Stimulated activated CD4-positive, alpha-beta T cell treated with anti-CD3 and anti-CD28 coated beads, Interleukin-1b, Interleukin-23, amount 100 ng/mL, for 4 hours (primary cell): ENCODE measurements around the gene NR6A1.

Experiments
- DNase-seq, 2 donors: peaks; one replicate each; pipeline ENCODE4 v3.0.0-alpha.2; 2020; ENCODE audit warnings: low read depth in 2 of 2

NR6A1 gene

GRCh38 chr9:124504530-124505005 is 266.5 kb downstream of the NR6A1 start:
- DNase-seq: no peak

GRCh38 chr9:124503713-124504529 is 267.2 kb downstream of the NR6A1 start:
- DNase-seq: no peak

DNA sequence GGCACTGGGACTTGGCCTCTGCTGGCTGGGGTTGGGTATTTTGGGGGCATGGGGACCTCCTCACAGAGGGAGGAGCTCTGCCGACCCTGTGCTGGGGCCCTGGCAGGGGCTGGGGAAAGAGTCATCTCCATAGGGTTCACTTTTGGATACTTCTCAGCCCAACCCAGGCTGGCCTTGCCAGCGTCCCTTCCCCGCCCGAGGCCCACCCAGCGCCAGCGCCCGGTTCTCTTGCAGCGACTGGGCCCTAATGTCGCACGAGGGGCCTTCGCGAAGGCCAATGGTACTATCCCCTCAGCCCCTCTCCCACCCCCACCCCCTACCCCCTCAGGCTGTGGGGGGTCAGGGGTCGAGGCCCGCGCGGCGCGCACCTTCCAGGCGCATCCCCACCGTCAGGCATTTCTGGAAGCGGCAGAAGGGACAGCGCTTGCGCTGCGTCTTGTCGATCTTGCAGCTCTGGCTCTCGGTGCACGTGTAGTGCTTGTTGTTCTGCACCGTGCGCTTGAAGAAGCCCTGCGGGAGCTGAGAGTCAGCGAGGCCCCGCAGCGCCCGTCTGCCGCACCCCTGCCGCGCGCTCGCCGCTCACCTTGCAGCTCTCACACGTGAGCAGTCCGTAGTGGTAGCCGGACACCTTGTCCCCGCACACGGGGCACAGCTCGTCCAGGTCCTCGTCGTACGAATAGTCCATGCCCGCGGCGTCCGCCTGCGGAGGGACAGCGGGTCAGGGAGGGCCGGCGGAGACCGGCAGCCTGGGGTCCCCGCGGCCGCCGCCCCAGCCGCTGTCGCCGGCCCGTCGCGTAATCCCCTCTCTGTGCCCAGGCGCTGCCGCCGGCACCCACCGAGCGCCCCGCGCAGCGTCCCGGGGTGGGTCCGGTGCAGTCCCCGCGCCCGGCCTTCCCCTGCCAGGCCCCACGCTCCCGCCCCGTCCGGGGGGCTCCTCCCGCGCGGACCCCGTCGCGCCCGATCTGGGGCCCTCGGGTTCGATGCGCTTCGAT is 268.1 kb downstream of the NR6A1 start:
- no peak for DNase-seq

GRCh38 chr9:124501771-124502320 is 269.3 kb downstream of the NR6A1 start:
- DNase-seq: no peak

DNA sequence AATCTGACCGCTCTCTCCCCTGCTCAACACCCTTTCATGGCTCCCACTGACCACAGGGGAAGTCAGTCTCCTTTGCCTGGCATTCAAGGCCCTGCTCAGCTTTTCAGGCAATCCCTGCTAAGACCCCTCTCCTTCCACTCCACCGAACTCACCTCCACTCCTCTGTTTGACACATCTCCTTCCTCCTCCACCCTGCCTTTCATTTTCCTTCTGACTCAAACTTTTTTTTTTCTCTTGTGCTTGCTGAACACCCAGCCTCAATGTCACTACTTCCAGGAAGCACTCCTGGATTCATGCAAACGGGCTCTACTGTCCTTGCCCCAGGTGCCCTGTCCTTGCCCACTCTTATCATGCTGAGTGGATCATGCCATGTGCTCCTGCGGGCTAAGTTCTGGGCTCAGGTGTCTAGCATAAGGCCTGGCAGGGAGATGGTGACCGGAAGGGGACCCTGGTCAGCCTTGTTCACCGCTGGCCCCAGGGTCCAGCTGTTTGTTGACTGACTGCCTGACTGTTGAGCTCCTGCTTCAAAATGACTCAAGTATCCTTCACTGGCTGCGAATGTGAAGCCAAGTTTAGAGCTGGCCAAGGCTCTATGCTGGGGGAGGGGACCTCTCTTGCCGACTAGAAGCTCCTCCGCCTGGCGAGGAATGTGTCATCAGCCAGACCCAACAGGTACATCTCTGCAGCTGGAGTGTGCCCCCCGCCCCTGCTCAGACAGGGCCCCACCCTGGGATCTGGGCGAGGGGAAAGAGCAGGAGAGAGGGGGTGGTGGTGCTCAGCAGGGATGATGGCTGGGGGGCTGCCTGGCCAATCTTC is 270.1 kb downstream of the NR6A1 start:
- no peak for DNase-seq

- DNase-seq: no peak
These were observed 270.9 kb downstream of the NR6A1 start for GRCh38 chr9:124500028-124500795.

GRCh38 chr9:124499216-124499615 is 271.9 kb downstream of the NR6A1 start:
- no peak for DNase-seq

DNA sequence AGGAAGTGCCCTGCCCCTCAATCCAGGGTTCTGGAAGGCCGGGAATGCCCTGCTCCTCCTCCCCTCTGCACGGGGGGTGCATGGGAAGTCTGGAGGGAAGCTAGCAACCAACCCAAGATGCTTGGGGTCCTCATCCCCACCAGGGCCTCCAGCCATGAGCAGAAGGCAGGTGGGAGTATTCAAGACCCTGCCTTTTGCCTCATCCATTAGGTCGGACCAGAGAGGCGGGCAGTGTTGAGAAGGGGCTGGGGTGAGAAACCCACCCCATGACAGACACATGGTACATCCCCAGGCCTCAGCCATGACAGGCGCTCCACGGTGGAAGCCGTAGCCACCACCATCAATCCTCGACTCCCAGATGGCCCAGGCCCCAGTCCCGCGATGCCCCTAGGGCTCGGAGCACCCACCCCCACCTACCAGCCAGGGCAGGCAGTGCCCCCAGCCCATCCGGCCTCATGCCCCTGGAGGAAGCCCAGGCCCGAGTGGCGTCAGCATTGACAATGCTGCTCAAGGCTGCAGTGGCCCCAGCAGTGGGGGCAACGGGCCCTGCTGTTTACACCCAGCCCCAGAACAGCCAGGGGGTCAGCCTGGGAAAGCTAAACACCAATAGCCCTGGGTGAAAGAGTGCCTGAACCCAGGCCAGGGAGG is 272.5 kb downstream of the NR6A1 start:
- DNase-seq: no peak

DNA sequence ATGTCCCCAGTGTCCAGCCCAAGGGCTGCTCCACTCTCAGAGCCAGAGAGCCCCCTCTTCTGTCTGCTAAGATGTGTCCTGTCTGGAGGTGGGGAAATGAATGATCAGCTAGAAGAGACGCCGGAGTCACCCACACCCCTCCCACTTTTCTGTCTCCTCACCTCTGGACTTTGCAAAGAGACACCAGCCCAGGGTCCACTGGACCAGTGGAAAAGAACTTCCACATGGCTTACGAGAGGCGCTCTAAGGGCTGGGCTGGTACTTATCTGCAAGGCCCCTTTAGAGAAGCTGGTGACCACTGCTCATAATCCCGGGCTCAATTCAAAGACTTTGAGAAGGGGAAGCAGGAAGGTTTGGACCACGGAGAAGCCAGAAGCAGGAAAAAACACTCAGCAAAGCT is 273.1 kb downstream of the NR6A1 start:
- DNase-seq: no peak

DNA sequence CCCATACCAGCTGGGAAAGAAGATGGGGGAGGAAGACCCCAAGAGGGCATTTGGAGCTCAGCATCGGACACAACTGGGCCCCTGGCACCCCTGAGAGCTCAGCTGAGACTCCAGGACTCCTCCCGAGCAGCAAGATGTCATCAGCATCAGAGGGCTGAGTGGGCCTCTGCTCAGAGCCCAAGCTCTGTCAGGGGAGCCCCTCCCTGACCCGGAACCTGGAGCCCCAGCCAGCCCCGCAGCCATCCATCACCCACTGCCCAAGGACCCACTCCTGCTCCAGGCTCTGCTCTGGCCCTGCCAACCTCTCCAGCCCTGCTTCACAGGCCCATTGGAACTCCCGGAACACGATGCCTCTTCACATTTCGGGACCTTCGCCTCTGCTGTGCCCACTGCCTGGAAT is 273.7 kb downstream of the NR6A1 start:
- DNase-seq: no peak

DNA sequence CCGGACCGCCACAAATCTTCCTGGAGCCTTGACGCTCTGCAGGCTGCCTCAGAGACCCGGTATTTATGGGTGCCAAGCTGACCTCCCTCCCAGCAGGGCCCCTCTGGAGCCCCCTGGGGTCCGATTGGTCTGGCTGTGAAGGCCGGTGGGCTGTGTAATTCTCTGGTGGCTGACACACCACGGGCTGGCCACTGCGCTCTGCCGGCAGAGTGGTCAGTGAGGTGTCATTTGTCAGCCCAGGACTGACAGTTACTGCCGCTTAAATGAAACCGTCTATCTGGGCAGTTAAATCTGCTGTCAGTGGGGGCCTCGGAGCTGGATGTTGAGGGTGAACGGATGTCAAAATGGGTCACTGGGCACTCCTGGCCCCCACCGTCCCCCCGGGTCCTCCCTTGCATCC is 274.6 kb downstream of the NR6A1 start:
- DNase-seq: no peak

GRCh38 chr9:124496075-124496449 is 275.0 kb downstream of the NR6A1 start:
- no peak for DNase-seq

DNA sequence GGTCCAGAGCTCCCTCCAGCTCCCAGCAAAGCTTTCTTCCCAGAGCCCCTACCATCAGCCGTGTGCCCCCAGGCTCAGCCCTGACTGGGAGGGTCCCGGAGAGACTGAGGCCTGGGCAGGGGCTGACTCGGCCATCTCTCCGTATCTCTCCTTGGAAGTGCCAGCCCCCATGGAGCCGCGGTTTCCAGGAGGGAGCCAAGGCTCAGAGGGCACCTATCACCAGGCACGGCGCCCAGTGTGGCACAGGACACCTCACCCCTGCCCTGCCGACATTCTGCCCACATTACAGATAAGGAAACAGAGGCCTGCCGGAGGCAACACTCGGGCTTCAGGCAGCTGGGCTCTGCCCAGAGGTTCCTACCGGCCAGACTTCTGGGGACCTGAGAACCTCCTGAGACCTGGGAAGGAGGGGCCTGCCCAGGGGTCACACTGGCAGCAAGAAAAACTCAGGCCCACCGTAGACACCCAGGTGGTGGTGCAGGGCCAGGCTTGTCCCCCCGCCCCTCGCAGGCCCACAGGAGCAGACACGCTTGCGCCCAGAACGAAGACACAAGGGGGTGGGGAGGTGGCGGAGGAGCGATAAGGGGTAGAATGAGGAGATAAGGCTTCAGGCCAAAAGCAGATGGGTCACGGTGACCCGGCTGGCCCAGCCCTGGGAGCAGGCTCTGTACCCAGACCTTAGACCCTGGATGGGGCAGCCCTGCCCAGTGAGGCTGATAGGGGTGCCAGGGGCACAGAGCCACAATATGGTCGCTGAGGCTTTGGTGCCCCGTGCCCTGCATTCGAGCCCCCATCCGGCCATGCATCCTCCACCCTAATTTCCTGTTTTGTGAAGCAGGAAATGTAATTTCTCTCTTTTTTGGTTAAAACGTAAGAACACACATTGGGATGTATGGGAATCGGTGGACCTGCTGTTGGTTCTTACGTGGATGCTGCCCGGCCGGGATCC is 275.7 kb downstream of the NR6A1 start:
- no peak for DNase-seq

GRCh38 chr9:124493794-124494479 is 277.2 kb downstream of the NR6A1 start:
- no peak for DNase-seq

- DNase-seq: no peak
These were observed 277.9 kb downstream of the NR6A1 start for GRCh38 chr9:124493218-124493617.

- DNase-seq: no peak
These were observed 278.3 kb downstream of the NR6A1 start for GRCh38 chr9:124492818-124493217.

DNA sequence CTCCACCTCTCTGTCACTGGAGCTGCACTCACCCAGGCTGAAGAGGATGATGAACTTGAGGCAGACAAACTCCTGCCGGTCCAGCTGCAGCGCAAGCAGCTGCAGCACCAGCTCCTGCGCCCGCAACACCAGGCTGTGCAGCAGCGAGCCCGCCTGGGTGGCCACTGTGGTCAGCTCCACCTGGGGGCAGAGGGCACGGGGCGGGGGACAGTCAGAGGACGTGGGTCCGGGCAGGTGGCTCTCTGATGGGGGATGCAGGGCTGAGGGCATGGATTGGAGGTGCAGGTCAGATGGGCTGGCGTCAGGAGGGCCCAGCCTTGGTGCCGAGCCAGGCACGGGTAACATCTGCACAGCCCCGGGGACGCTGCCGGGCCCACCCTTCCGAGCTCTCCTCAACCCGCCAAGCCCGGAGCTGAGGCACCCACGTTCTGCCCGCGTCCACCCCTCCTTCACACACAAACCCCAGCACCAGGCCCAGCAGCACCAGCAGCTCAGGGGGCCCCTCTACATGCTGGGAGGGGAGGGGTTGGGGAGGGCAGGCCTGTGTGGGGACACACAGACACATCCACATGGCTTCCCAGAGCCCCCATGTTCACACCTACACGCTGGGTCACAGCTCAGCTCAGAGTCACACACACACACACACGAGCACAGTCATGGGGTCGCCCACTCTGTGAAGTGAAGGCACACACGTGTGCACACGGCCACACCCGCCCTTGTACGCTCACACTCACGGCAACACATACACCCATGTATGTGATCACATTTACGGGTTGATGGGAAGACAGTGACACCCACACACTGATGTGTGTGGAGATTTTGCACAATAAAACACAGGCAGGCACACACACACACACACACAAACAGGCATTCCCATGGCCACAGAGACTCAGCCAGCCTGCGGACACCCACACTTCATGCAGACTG is 279.8 kb downstream of the NR6A1 start:
- no peak for DNase-seq
